ENCODE measurements around the gene SNX25. TPM values are rescaled to one million over a fixed set of nuclear protein-coding genes. Genes with fewer than 3 reads are reported as not detected.

SNX25 gene
- total RNA-seq, 1 donor from 2014 or later, result 29.5 TPM

GRCh38 chr4:185189606-185190305, 19.6 kb upstream of the SNX25 start:
- H3K27ac Mint-ChIP-seq (ENCODE audit: unreplicated experiment), result no peak overlapping the region
- no peak overlapping the region for H3K4me3 Mint-ChIP-seq (ENCODE audit: unreplicated experiment)
- TF ChIP-seq CTCF (IDR thresholded peaks at IDR 0.05; ENCODE audit: insufficient read depth, low read depth, low read length) (no peak), EZH2 (IDR thresholded peaks at IDR 0.05; ENCODE audit: insufficient read depth, low read length) (no peak)
- Histone ChIP-seq H3K4me2 (ENCODE audit: low read length) (no peak overlapping the region), H3K9me3 (ENCODE audit: insufficient read depth, low read depth, low read length) (no peaks in the 10 kb centered on the region), H3K9ac (ENCODE audit: low read length) (no peak overlapping the region), H3K79me2 (ENCODE audit: insufficient read depth, low read length) (peaks cover 33% of the 10 kb centered on the region), H3K27ac (ENCODE audit: low read depth, low read length) (no peak overlapping the region), H3K4me3 (ENCODE audit: insufficient read depth, low read depth, low read length) (no peak overlapping the region), H2AFZ (ENCODE audit: low read depth, low read length) (no peak overlapping the region), H3K36me3 (ENCODE audit: insufficient read depth, low read length) (peaks cover 2% of the 10 kb centered on the region), H3K27me3 (ENCODE audit: insufficient read depth, low read length) (no peaks in the 10 kb centered on the region), H3K4me1 (ENCODE audit: insufficient read depth, low read length) (no peaks in the 10 kb centered on the region), H4K20me1 (ENCODE audit: insufficient read depth, low read length) (peaks cover 10% of the 10 kb centered on the region)
- no peaks in the 10 kb centered on the region for H3K27me3 Mint-ChIP-seq (ENCODE audit: low read depth, unreplicated experiment)
- no peaks in the 10 kb centered on the region for H3K4me1 Mint-ChIP-seq (ENCODE audit: low read depth, unreplicated experiment)
- H3K9me3 Mint-ChIP-seq (ENCODE audit: unreplicated experiment), result no peaks in the 10 kb centered on the region
- H3K36me3 Mint-ChIP-seq (ENCODE audit: low read depth, unreplicated experiment), result peaks cover 4% of the 10 kb centered on the region
- no peak for FAIRE-seq
- DNase-seq (ENCODE audit: low read depth), result no peak

GRCh38 chr4:185190306-185190856, 19.0 kb upstream of the SNX25 start:
- H2AFZ ChIP-seq (ENCODE audit: low read depth, low read length), result no peak overlapping the region
- H3K9ac ChIP-seq (ENCODE audit: low read length), result no peak overlapping the region
- Mint-ChIP-seq H3K36me3 (ENCODE audit: low read depth, unreplicated experiment) (peaks cover 6% of the 10 kb centered on the region), H3K27ac (ENCODE audit: unreplicated experiment) (no peak overlapping the region), H3K4me1 (ENCODE audit: low read depth, unreplicated experiment) (no peaks in the 10 kb centered on the region), H3K4me3 (ENCODE audit: unreplicated experiment) (no peak overlapping the region), H3K27me3 (ENCODE audit: low read depth, unreplicated experiment) (no peaks in the 10 kb centered on the region), H3K9me3 (ENCODE audit: unreplicated experiment) (no peaks in the 10 kb centered on the region)
- H3K27ac ChIP-seq (ENCODE audit: low read depth, low read length), result no peak overlapping the region
- H3K4me2 ChIP-seq (ENCODE audit: low read length), result no peak overlapping the region
- peaks cover 2% of the 10 kb centered on the region for H3K36me3 ChIP-seq (ENCODE audit: insufficient read depth, low read length)
- FAIRE-seq (no peak), DNase-seq (ENCODE audit: low read depth) (no peak)
- no peak overlapping the region for H3K4me3 ChIP-seq (ENCODE audit: insufficient read depth, low read depth, low read length)
- no peaks in the 10 kb centered on the region for H3K9me3 ChIP-seq (ENCODE audit: insufficient read depth, low read depth, low read length)
- H3K79me2 ChIP-seq (ENCODE audit: insufficient read depth, low read length), result peaks cover 38% of the 10 kb centered on the region
- TF ChIP-seq EZH2 (IDR thresholded peaks at IDR 0.05; ENCODE audit: insufficient read depth, low read length) (no peak), CTCF (IDR thresholded peaks at IDR 0.05; ENCODE audit: insufficient read depth, low read depth, low read length) (no peak)
- H3K4me1 ChIP-seq (ENCODE audit: insufficient read depth, low read length), result no peaks in the 10 kb centered on the region
- H4K20me1 ChIP-seq (ENCODE audit: insufficient read depth, low read length), result peaks cover 12% of the 10 kb centered on the region
- H3K27me3 ChIP-seq (ENCODE audit: insufficient read depth, low read length), result no peaks in the 10 kb centered on the region

GRCh38 chr4:185192059-185192458, 17.3 kb upstream of the SNX25 start:
- Histone ChIP-seq H3K9me3 (ENCODE audit: insufficient read depth, low read depth, low read length) (no peaks in the 10 kb centered on the region), H3K9ac (ENCODE audit: low read length) (no peak overlapping the region), H3K4me3 (ENCODE audit: insufficient read depth, low read depth, low read length) (no peak overlapping the region), H3K4me1 (ENCODE audit: insufficient read depth, low read length) (no peaks in the 10 kb centered on the region), H4K20me1 (ENCODE audit: insufficient read depth, low read length) (peaks cover 12% of the 10 kb centered on the region), H3K36me3 (ENCODE audit: insufficient read depth, low read length) (peaks cover 2% of the 10 kb centered on the region), H3K79me2 (ENCODE audit: insufficient read depth, low read length) (peaks cover 38% of the 10 kb centered on the region), H3K27me3 (ENCODE audit: insufficient read depth, low read length) (no peaks in the 10 kb centered on the region), H2AFZ (ENCODE audit: low read depth, low read length) (no peak overlapping the region), H3K4me2 (ENCODE audit: low read length) (no peak overlapping the region), H3K27ac (ENCODE audit: low read depth, low read length) (no peak overlapping the region)
- no peak for TF ChIP-seq EZH2 (IDR thresholded peaks at IDR 0.05; ENCODE audit: insufficient read depth, low read length)
- TF ChIP-seq CTCF (IDR thresholded peaks at IDR 0.05; ENCODE audit: insufficient read depth, low read depth, low read length), result no peak
- DNase-seq (ENCODE audit: low read depth) (no peak), FAIRE-seq (no peak)
- peaks cover 6% of the 10 kb centered on the region for H3K36me3 Mint-ChIP-seq (ENCODE audit: low read depth, unreplicated experiment)
- no peaks in the 10 kb centered on the region for H3K27me3 Mint-ChIP-seq (ENCODE audit: low read depth, unreplicated experiment)
- H3K4me1 Mint-ChIP-seq (ENCODE audit: low read depth, unreplicated experiment), result peaks cover 2% of the 10 kb centered on the region
- no peaks in the 10 kb centered on the region for H3K9me3 Mint-ChIP-seq (ENCODE audit: unreplicated experiment)
- H3K4me3 Mint-ChIP-seq (ENCODE audit: unreplicated experiment), result no peak overlapping the region
- H3K27ac Mint-ChIP-seq (ENCODE audit: unreplicated experiment), result no peak overlapping the region
